OCI-LY7 (cell line): ENCODE measurements around the gene ZNF484. TPM values are rescaled to one million over a fixed set of nuclear protein-coding genes. Genes with fewer than 3 reads are reported as not detected.
"Not testable (repeated sequence)": the region's sequence is repeated elsewhere in the genome, so short reads cannot be mapped to it uniquely, and the experiment has no call there.

ENCODE experiments used
- BruUV-seq: library from RNA; stranded (reverse); fragments of 400-500 nt; replicated peaks from 2 replicates; lab custom pipeline; 2021; lab: Mats Ljungman, UMichigan
- CTCF ChIA-PET: fragments of 300-600 bp; sonication (Branson Sonifier 250); formaldehyde crosslinking; loops from one replicate; lab custom pipeline; 2022; ENCODE audit warnings: antibody characterized with exemption; ENCODE audit not compliant: unreplicated experiment; lab: Charles Lee
- POLR2A ChIA-PET: fragments of 300-600 bp; sonication (Branson Sonifier 250); formaldehyde crosslinking; loops from one replicate; lab custom pipeline; 2022; ENCODE audit warnings: antibody characterized with exemption; lab: Charles Lee
- DNase-seq: peaks from one replicate; pipeline ENCODE4 v3.0.0-alpha.2; 2015; ENCODE audit warnings: low spot score
- H2AFZ ChIP-seq: fragments of 200-600 bp; sonication (generic), shearing (Covaris generic); 2 replicates; pipeline ENCODE4 v1.6.1; 2014; ENCODE audit warnings: mild to moderate bottlenecking, antibody characterized with exemption, low read length, moderate library complexity
- H3K27ac ChIP-seq: fragments of 200-600 bp; sonication (generic); 2 replicates; pipeline ENCODE4 v1.5.1; 2014; ENCODE audit warnings: mixed run types, low read depth, mild to moderate bottlenecking, moderate library complexity, low read length, inconsistent platforms; ENCODE audit not compliant: poor library complexity, severe bottlenecking
- H3K36me3 ChIP-seq: fragments of 200-600 bp; sonication (generic); 2 replicates; pipeline ENCODE4 v1.6.1; 2014; ENCODE audit warnings: mild to moderate bottlenecking, antibody characterized with exemption, low read length, moderate library complexity, mixed read lengths; ENCODE audit not compliant: insufficient read depth
- H3K4me1 ChIP-seq: fragments of 200-600 bp; sonication (generic); 2 replicates; pipeline ENCODE4 v1.5.1; 2014; ENCODE audit warnings: mild to moderate bottlenecking, low read length; ENCODE audit not compliant: insufficient read depth, poor library complexity, severe bottlenecking
- H3K4me2 ChIP-seq: fragments of 200-600 bp; sonication (generic); 2 replicates; pipeline ENCODE4 v1.6.1; 2014; ENCODE audit warnings: mild to moderate bottlenecking, low read length
- H3K4me3 ChIP-seq: fragments of 200-600 bp; sonication (generic); 2 replicates; pipeline ENCODE4 v1.5.1; 2014; ENCODE audit warnings: mild to moderate bottlenecking, low read depth, low read length; ENCODE audit not compliant: poor library complexity, severe bottlenecking
- H3K79me2 ChIP-seq: fragments of 200-600 bp; sonication (generic); 2 replicates; pipeline ENCODE4 v1.6.1; 2016; ENCODE audit warnings: low read depth, mild to moderate bottlenecking, low read length, moderate library complexity, mixed read lengths; ENCODE audit not compliant: insufficient read depth
- H3K9me2 ChIP-seq: fragments of 200-600 bp; sonication (generic); 2 replicates; pipeline ENCODE4 v1.6.1; 2016; ENCODE audit warnings: mild to moderate bottlenecking, low read length, mixed read lengths; ENCODE audit not compliant: insufficient read depth
- H3K9me3 ChIP-seq: fragments of 200-600 bp; sonication (generic); 2 replicates; pipeline ENCODE4 v1.6.1; 2014; ENCODE audit warnings: mild to moderate bottlenecking, mixed run types, low read length, mixed read lengths
- H4K20me1 ChIP-seq: fragments of 200-600 bp; sonication (generic); 2 replicates; pipeline ENCODE4 v1.6.1; 2014; ENCODE audit warnings: mild to moderate bottlenecking, antibody characterized with exemption, low read length, moderate library complexity, mixed read lengths; ENCODE audit not compliant: insufficient read depth
- CTCF ChIP-seq: fragments of 200-600 bp; sonication (generic); conservative IDR thresholded peaks from 2 replicates; pipeline ENCODE4 v1.5.1; 2014; ENCODE audit warnings: mild to moderate bottlenecking, antibody characterized with exemption, low read length, moderate library complexity, mixed read lengths
- EZH2phosphoT487 ChIP-seq: fragments of 200-600 bp; sonication (generic); IDR thresholded peaks from 2 replicates; pipeline ENCODE4 v1.6.1; 2018; ENCODE audit warnings: low read depth, borderline replicate concordance, mild to moderate bottlenecking, mixed run types, antibody characterized with exemption, low read length, moderate library complexity, mixed read lengths
- intact Hi-C: fragments of 100-400 bp; cut with micrococcal nuclease; formaldehyde crosslinking; loops from one replicate; pipeline ENCODE4 v1.10.0; 2022; ENCODE audit not compliant: unreplicated experiment
- total RNA-seq, 2 experiments: library from RNA; depleted of rRNA in 1 of 2; stranded (reverse); fragments of >200 nt in 1 of 2; shearing (Covaris generic) in 1 of 2; gene quantifications; 2 replicates each; pipeline ENCODE4 v1.2.3, GENCODE V29; 2014 to 2022

The ZNF484 gene
- total RNA-seq, 2 experiments from 2014 or later, result 8.0 to 10.1 TPM

- Histone ChIP-seq H3K4me1 (peaks cover 3% of the 10 kb centered on the region), H3K27ac (no peak overlapping the region), H4K20me1 (no peaks in the 10 kb centered on the region), H3K9me3 (no peaks in the 10 kb centered on the region), H3K79me2 (no peaks in the 10 kb centered on the region), H2AFZ (no peak overlapping the region), H3K36me3 (no peaks in the 10 kb centered on the region), H3K4me3 (no peak overlapping the region), H3K9me2 (no peaks in the 10 kb centered on the region), H3K4me2 (no peak overlapping the region)
- POLR2A ChIA-PET, result interaction anchor here (0.5 to 0.6 kb wide), 2 partner anchors 75 to 252 kb away, joined by 5 to 7 read pairs; no protein-coding TSS in a partner anchor
- no peak for DNase-seq
- BruUV-seq, result no TSS peak
- intact Hi-C loops, result no loop called here
- CTCF ChIA-PET, result no interaction called here
- no peak for TF ChIP-seq EZH2phosphoT487
Measured at GRCh38 chr9:92807031-92807756, 70.6 kb downstream of the ZNF484 start.

GRCh38 chr9:92804727-92805126, 73.1 kb downstream of the ZNF484 start:
- H3K27ac ChIP-seq, result no peak overlapping the region
- peaks cover 3% of the 10 kb centered on the region for H3K4me1 ChIP-seq
- CTCF ChIA-PET, result no interaction called here
- no peak overlapping the region for H2AFZ ChIP-seq
- no peaks in the 10 kb centered on the region for H3K9me3 ChIP-seq
- DNase-seq, result no peak
- POLR2A ChIA-PET, result no interaction called here
- intact Hi-C loops, result no loop called here
- no peak overlapping the region for H3K4me3 ChIP-seq
- no peaks in the 10 kb centered on the region for H3K79me2 ChIP-seq
- TF ChIP-seq CTCF (no peak), EZH2phosphoT487 (no peak)
- H4K20me1 ChIP-seq, result no peaks in the 10 kb centered on the region
- H3K36me3 ChIP-seq, result no peaks in the 10 kb centered on the region
- BruUV-seq, result no TSS peak
- H3K4me2 ChIP-seq, result no peak overlapping the region
- H3K9me2 ChIP-seq, result no peaks in the 10 kb centered on the region

GRCh38 chr9:92798358-92798757, 79.5 kb downstream of the ZNF484 start:
- no peak overlapping the region for H3K4me3 ChIP-seq
- BruUV-seq, result no TSS peak
- no peaks in the 10 kb centered on the region for H4K20me1 ChIP-seq
- H3K9me2 ChIP-seq, result no peaks in the 10 kb centered on the region
- no peak overlapping the region for H3K27ac ChIP-seq
- no peaks in the 10 kb centered on the region for H3K36me3 ChIP-seq
- no peaks in the 10 kb centered on the region for H3K79me2 ChIP-seq
- no peak overlapping the region for H2AFZ ChIP-seq
- ChIA-PET POLR2A (interaction anchor here (0.7 kb wide), 1 partner anchor 46 kb away, joined by 3 read pairs; no protein-coding TSS in a partner anchor), CTCF (no interaction called here)
- intact Hi-C loops, result loop anchor here (10.0 kb wide), 1 partner anchor 664 kb away; no protein-coding TSS in a partner anchor
- H3K9me3 ChIP-seq, result no peaks in the 10 kb centered on the region
- no peak for DNase-seq
- no peak overlapping the region for H3K4me2 ChIP-seq
- TF ChIP-seq CTCF (no peak), EZH2phosphoT487 (no peak)
- no peaks in the 10 kb centered on the region for H3K4me1 ChIP-seq

GRCh38 chr9:92796337-92796804, 81.5 kb downstream of the ZNF484 start:
- POLR2A ChIA-PET, H3K9me3 ChIP-seq, H3K27ac ChIP-seq, H3K4me1 ChIP-seq, H4K20me1 ChIP-seq, H3K4me3 ChIP-seq, H3K36me3 ChIP-seq, H3K79me2 ChIP-seq, BruUV-seq, H3K4me2 ChIP-seq, CTCF ChIA-PET, H2AFZ ChIP-seq, DNase-seq, H3K9me2 ChIP-seq: not testable (repeated sequence)
- intact Hi-C loops, result loop anchor here (10.0 kb wide), 1 partner anchor 662 kb away; no protein-coding TSS in a partner anchor
